Measurements from ENCODE around the gene DDX17.
A peak's percentile ranks its signal among the peaks of the same experiment; 100 is the strongest.

The DDX17 gene

DNA sequence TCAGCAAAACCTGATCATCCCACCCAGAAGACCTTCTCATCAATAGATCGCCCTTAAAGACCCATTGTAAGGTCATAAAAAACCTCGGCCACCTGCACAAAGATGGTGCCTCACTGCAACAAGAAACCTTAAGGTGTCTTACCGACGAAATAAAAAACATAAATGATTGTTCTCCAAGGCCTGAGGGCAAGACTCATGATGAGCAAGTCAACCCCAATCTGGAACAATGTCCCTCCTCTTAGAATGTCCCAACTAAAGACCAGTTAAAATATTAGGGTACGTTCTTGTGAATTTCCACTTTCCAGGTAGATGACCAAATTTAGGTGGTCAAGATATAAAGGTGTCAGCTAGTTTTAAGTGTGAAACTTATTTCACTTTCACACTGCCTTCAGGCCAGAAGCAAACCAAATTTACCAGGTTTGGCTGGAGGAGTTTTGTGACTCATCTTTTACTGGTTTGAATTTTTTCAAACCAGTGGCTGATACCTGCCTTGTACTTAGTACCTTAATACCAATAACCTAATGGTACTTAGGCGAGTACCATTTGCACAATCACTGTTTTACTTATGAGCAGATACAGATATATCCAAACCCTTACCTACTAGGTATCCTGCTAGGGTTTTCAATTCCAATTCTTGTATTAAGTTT, 23.3 kb downstream of the DDX17 start:
- Histone ChIP-seq H3K9ac (ENCODE audit: low read length) (no peak overlapping the region), H4K91ac (ENCODE audit: low read length) (no peak overlapping the region), H3K36me3 (ENCODE audit: control insufficient read depth in 1 of 2, insufficient read depth in 2 of 2, low read depth in 1 of 2, low read length in 2 of 2) (peaks cover 26 to 90% of the 10 kb centered on the region in 2 experiments), H3K9me3 (ENCODE audit: control insufficient read depth, low read length) (no peaks in the 10 kb centered on the region), H4K8ac (ENCODE audit: low read length) (no peak overlapping the region), H3K27me3 (ENCODE audit: control insufficient read depth in 1 of 2, insufficient read depth in 1 of 2, low read length in 2 of 2) (no peaks in the 10 kb centered on the region), H2BK12ac (ENCODE audit: low read length in 2 of 2) (no peak overlapping the region), H3K4me2 (ENCODE audit: low read length, poor library complexity, severe bottlenecking) (no peak overlapping the region), H3K4ac (ENCODE audit: low read depth in 1 of 2, low read length in 2 of 2) (no peak overlapping the region), H2BK5ac (ENCODE audit: low read depth, low read length, poor library complexity, severe bottlenecking) (no peak overlapping the region), H2AK5ac (ENCODE audit: low read length, severe bottlenecking) (no peak overlapping the region), H3K27ac (ENCODE audit: low read length, poor library complexity, severe bottlenecking) (no peak overlapping the region), H2BK120ac (ENCODE audit: low read depth, low read length) (no peak overlapping the region), H3K18ac (ENCODE audit: low read depth in 1 of 2, low read length in 2 of 2) (no peak overlapping the region), H3K4me3 (ENCODE audit: insufficient read depth in 1 of 2, low read depth in 1 of 2, low read length in 2 of 2) (no peak overlapping the region), H2BK15ac (ENCODE audit: low read depth, poor library complexity, severe bottlenecking) (no peak overlapping the region), H3K79me1 (replicated peaks; ENCODE audit: low read length, poor library complexity, severe bottlenecking) (peaks cover 8% of the 10 kb centered on the region), H3K23ac (ENCODE audit: low read length in 2 of 2) (no peak overlapping the region), H3K4me1 (ENCODE audit: control insufficient read depth, insufficient read depth, low read depth, low read length) (peaks cover 5% of the 10 kb centered on the region), H2AFZ (ENCODE audit: low read depth, low read length) (no peak overlapping the region), H3K14ac (ENCODE audit: low read length in 2 of 2) (no peak overlapping the region)
- no peak for DNase-seq
- WGBS = 97% methylated on average over 5 of the region's 6 CpGs

DNA sequence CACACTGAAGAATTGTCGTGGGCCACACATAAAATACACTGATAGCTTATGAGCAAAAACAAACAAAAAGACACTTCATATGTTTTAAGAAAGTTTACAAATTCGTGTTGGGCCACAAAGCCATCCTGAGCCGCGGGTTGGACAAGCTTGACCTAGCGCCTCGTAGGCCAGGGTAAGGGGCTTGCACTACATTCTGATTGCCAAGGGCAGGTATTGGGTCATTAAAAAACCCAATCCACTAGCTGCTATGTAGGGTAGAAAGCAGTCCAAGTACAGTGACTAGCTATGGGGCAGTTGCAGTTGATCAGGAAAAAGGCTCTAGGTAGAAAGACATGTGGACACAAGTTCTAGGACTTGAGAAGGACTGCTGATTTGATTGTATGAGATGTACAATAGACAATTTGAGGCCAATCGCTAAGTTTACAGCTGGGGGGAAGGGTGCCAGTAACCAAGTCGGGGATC, 24.2 kb downstream of the DDX17 start:
- 87% methylated on average over 8 of the region's 8 CpGs for WGBS
- H2AK5ac ChIP-seq (ENCODE audit: low read length, severe bottlenecking) = no peak overlapping the region

DNA sequence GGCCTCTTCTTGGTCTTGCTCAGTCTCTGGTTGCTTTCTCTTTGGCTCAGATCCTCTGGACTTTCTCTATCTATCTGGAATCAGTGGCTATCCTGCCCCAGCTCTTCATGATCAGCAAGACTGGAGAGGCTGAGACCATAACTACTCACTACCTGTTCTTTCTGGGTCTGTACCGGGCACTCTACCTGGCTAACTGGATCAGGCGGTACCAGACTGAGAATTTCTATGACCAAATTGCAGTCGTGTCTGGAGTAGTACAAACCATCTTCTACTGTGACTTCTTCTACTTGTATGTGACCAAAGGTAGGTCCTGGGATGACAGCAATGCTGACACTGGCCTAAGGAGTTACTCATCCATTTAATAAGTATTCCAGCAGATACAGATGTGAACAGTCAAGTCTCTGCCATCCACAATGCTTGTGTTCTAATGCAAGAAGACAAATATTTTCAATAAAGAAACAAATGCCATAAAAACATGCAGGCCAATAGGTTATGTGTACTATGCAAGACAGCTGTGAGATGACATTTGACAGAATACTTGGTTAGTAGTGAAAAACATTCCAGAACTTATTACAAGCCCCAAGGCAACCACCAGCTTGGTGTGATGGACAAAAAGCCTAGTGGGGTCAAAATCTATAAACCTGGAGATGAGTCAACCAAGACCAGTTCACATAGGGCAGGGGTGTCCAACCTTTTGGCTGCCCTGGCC, 24.8 kb downstream of the DDX17 start:
- H2BK15ac ChIP-seq (ENCODE audit: low read depth, poor library complexity, severe bottlenecking) = no peak overlapping the region
- peaks cover 7% of the 10 kb centered on the region for H3K4me1 ChIP-seq (ENCODE audit: control insufficient read depth, insufficient read depth, low read depth, low read length)
- H3K9ac ChIP-seq (ENCODE audit: low read length) = peak overlapping the region; percentile 9
- H3K18ac ChIP-seq (ENCODE audit: low read depth in 1 of 2, low read length in 2 of 2) = no peak overlapping the region
- no peak overlapping the region for H4K8ac ChIP-seq (ENCODE audit: low read length)
- H3K23ac ChIP-seq (ENCODE audit: low read length in 2 of 2) = no peak overlapping the region
- no peak overlapping the region for H3K4me3 ChIP-seq (ENCODE audit: insufficient read depth in 1 of 2, low read depth in 1 of 2, low read length in 2 of 2)
- no peaks in the 10 kb centered on the region for H3K9me3 ChIP-seq (ENCODE audit: control insufficient read depth, low read length)
- peaks cover 15 to 81% of the 10 kb centered on the region in 2 experiments for H3K36me3 ChIP-seq (ENCODE audit: control insufficient read depth in 1 of 2, insufficient read depth in 2 of 2, low read depth in 1 of 2, low read length in 2 of 2)
- no peak overlapping the region for H2AK5ac ChIP-seq (ENCODE audit: low read length, severe bottlenecking)
- H3K79me1 ChIP-seq (replicated peaks; ENCODE audit: low read length, poor library complexity, severe bottlenecking) = peaks cover 9% of the 10 kb centered on the region
- H2AFZ ChIP-seq (ENCODE audit: low read depth, low read length) = no peak overlapping the region
- H2BK12ac ChIP-seq (ENCODE audit: low read length in 2 of 2) = no peak overlapping the region
- H3K27ac ChIP-seq (ENCODE audit: low read length, poor library complexity, severe bottlenecking) = peak overlapping the region; percentile 35
- no peak overlapping the region for H2BK120ac ChIP-seq (ENCODE audit: low read depth, low read length)
- no peak overlapping the region for H4K91ac ChIP-seq (ENCODE audit: low read length)
- H3K4me2 ChIP-seq (ENCODE audit: low read length, poor library complexity, severe bottlenecking) = no peak overlapping the region
- no peaks in the 10 kb centered on the region for H3K27me3 ChIP-seq (ENCODE audit: control insufficient read depth in 1 of 2, insufficient read depth in 1 of 2, low read length in 2 of 2)
- no peak overlapping the region for H2BK5ac ChIP-seq (ENCODE audit: low read depth, low read length, poor library complexity, severe bottlenecking)
- no peak overlapping the region for H3K4ac ChIP-seq (ENCODE audit: low read depth in 1 of 2, low read length in 2 of 2)
- WGBS = 95% methylated on average over 3 of the region's 3 CpGs
- DNase-seq = no peak
- H3K14ac ChIP-seq (ENCODE audit: low read length in 2 of 2) = no peak overlapping the region

More for the DNA sequence above, 24.2 kb downstream of the DDX17 start:
- Histone ChIP-seq H3K4me3 (ENCODE audit: insufficient read depth in 1 of 2, low read depth in 1 of 2, low read length in 2 of 2) (no peak overlapping the region), H2BK12ac (ENCODE audit: low read length in 2 of 2) (no peak overlapping the region), H3K27ac (ENCODE audit: low read length, poor library complexity, severe bottlenecking) (no peak overlapping the region), H3K9ac (ENCODE audit: low read length) (no peak overlapping the region), H4K91ac (ENCODE audit: low read length) (no peak overlapping the region), H3K36me3 (ENCODE audit: control insufficient read depth in 1 of 2, insufficient read depth in 2 of 2, low read depth in 1 of 2, low read length in 2 of 2) (peaks cover 18 to 87% of the 10 kb centered on the region in 2 experiments), H2BK5ac (ENCODE audit: low read depth, low read length, poor library complexity, severe bottlenecking) (no peak overlapping the region), H2BK120ac (ENCODE audit: low read depth, low read length) (no peak overlapping the region), H3K4ac (ENCODE audit: low read depth in 1 of 2, low read length in 2 of 2) (no peak overlapping the region), H4K8ac (ENCODE audit: low read length) (no peak overlapping the region), H3K9me3 (ENCODE audit: control insufficient read depth, low read length) (no peaks in the 10 kb centered on the region), H3K18ac (ENCODE audit: low read depth in 1 of 2, low read length in 2 of 2) (no peak overlapping the region), H3K4me2 (ENCODE audit: low read length, poor library complexity, severe bottlenecking) (no peak overlapping the region), H3K27me3 (ENCODE audit: control insufficient read depth in 1 of 2, insufficient read depth in 1 of 2, low read length in 2 of 2) (no peaks in the 10 kb centered on the region), H3K4me1 (ENCODE audit: control insufficient read depth, insufficient read depth, low read depth, low read length) (peaks cover 7% of the 10 kb centered on the region), H2BK15ac (ENCODE audit: low read depth, poor library complexity, severe bottlenecking) (no peak overlapping the region), H3K23ac (ENCODE audit: low read length in 2 of 2) (no peak overlapping the region), H3K14ac (ENCODE audit: low read length in 2 of 2) (no peak overlapping the region), H3K79me1 (replicated peaks; ENCODE audit: low read length, poor library complexity, severe bottlenecking) (peaks cover 9% of the 10 kb centered on the region), H2AFZ (ENCODE audit: low read depth, low read length) (no peak overlapping the region)
- DNase-seq = no peak

DNA sequence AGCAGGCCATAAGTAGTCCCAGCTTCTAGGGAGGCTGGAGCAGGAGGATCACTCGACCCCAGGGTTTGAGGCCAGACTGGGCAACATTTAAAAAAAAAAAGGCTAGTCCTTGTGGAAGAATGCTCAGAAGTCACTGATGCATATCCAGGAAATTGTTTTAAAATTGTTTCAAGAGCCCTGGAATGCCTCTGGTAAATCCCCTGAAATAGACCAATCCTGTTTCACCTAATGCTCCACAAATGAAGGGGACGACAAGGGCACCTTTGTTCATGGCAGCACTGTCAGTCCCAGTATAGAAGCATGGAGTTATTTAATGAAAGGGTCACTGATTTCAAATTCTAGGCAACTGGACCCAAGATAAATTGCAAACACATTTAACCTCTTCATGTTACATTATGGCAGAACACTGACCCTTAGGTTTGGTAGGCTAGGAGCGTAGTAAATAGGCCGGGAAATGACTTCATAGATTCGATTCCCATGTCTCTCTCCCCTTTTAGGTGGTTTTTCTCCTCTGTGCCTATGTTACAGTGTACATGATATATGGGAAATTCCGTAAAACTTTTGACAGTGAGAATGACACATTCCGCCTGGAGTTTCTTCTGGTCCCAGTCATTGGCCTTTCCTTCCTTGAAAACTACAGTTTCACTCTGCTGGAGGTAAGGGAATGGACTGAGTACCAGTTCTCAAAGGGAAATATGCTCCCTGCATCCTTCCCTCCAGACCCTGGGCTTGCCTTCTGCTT, 26.8 kb downstream of the DDX17 start:
- peaks cover 6% of the 10 kb centered on the region for H3K79me1 ChIP-seq (replicated peaks; ENCODE audit: low read length, poor library complexity, severe bottlenecking)
- H3K9ac ChIP-seq (ENCODE audit: low read length) = no peak overlapping the region
- peaks cover 14 to 77% of the 10 kb centered on the region in 2 experiments for H3K36me3 ChIP-seq (ENCODE audit: control insufficient read depth in 1 of 2, insufficient read depth in 2 of 2, low read depth in 1 of 2, low read length in 2 of 2)
- H2AK5ac ChIP-seq (ENCODE audit: low read length, severe bottlenecking) = peak overlapping the region; percentile 80
- no peak overlapping the region for H3K14ac ChIP-seq (ENCODE audit: low read length in 2 of 2)
- 83% methylated on average over 3 of the region's 7 CpGs for WGBS
- no peak overlapping the region for H3K23ac ChIP-seq (ENCODE audit: low read length in 2 of 2)
- H3K18ac ChIP-seq (ENCODE audit: low read depth in 1 of 2, low read length in 2 of 2) = no peak overlapping the region
- no peak for DNase-seq
- H2BK15ac ChIP-seq (ENCODE audit: low read depth, poor library complexity, severe bottlenecking) = no peak overlapping the region
- H2BK5ac ChIP-seq (ENCODE audit: low read depth, low read length, poor library complexity, severe bottlenecking) = no peak overlapping the region
- H2AFZ ChIP-seq (ENCODE audit: low read depth, low read length) = no peak overlapping the region
- H3K27ac ChIP-seq (ENCODE audit: low read length, poor library complexity, severe bottlenecking) = peak overlapping the region; percentile 68
- H4K91ac ChIP-seq (ENCODE audit: low read length) = no peak overlapping the region
- no peaks in the 10 kb centered on the region for H3K9me3 ChIP-seq (ENCODE audit: control insufficient read depth, low read length)
- no peak overlapping the region for H2BK120ac ChIP-seq (ENCODE audit: low read depth, low read length)
- H3K4me3 ChIP-seq (ENCODE audit: insufficient read depth in 1 of 2, low read depth in 1 of 2, low read length in 2 of 2) = no peak overlapping the region
- H3K4me1 ChIP-seq (ENCODE audit: control insufficient read depth, insufficient read depth, low read depth, low read length) = peaks cover 5% of the 10 kb centered on the region
- no peak overlapping the region for H3K4ac ChIP-seq (ENCODE audit: low read depth in 1 of 2, low read length in 2 of 2)
- no peak overlapping the region for H3K4me2 ChIP-seq (ENCODE audit: low read length, poor library complexity, severe bottlenecking)
- H2BK12ac ChIP-seq (ENCODE audit: low read length in 2 of 2) = no peak overlapping the region
- H4K8ac ChIP-seq (ENCODE audit: low read length) = no peak overlapping the region
- no peaks in the 10 kb centered on the region for H3K27me3 ChIP-seq (ENCODE audit: control insufficient read depth in 1 of 2, insufficient read depth in 1 of 2, low read length in 2 of 2)

Data from mesenchymal stem cell (in vitro differentiated cells and primary cell).